ENCODE data around the gene CNTN6. TPM values are rescaled to one million over a fixed set of nuclear protein-coding genes. Genes with fewer than 3 reads are reported as not detected.

Gene CNTN6
- total RNA-seq, 1 donor from 2014 or later = 0.98 TPM

GRCh38 chr3:1197051-1197450 is 104.2 kb downstream of the CNTN6 start:
- H3K27me3 ChIP-seq = no peaks in the 10 kb centered on the region
- DNase-seq (ENCODE audit: extremely low spot score in 2 of 2) = no peak
- intact Hi-C loops (cut with DNase I) = no loop called here
- no peaks in the 10 kb centered on the region for H3K36me3 ChIP-seq
- no peaks in the 10 kb centered on the region for H3K9me3 ChIP-seq
- TF ChIP-seq, protein P1, sequence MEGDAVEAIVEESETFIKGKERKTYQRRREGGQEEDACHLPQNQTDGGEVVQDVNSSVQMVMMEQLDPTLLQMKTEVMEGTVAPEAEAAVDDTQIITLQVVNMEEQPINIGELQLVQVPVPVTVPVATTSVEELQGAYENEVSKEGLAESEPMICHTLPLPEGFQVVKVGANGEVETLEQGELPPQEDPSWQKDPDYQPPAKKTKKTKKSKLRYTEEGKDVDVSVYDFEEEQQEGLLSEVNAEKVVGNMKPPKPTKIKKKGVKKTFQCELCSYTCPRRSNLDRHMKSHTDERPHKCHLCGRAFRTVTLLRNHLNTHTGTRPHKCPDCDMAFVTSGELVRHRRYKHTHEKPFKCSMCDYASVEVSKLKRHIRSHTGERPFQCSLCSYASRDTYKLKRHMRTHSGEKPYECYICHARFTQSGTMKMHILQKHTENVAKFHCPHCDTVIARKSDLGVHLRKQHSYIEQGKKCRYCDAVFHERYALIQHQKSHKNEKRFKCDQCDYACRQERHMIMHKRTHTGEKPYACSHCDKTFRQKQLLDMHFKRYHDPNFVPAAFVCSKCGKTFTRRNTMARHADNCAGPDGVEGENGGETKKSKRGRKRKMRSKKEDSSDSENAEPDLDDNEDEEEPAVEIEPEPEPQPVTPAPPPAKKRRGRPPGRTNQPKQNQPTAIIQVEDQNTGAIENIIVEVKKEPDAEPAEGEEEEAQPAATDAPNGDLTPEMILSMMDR (IDR thresholded peaks at IDR 0.05) = no peak
- TF ChIP-seq POLR2AphosphoS5 (IDR thresholded peaks at IDR 0.05; ENCODE audit: insufficient read depth in 1 of 2, low read depth in 1 of 2) = no peak
- H3K4me1 ChIP-seq = no peaks in the 10 kb centered on the region
- H3K4me3 ChIP-seq = no peak overlapping the region
- H3K27ac ChIP-seq = no peak overlapping the region

- no peaks in the 10 kb centered on the region for H3K4me1 ChIP-seq
These were observed 107.5 kb downstream of the CNTN6 start for GRCh38 chr3:1200371-1200770.

GRCh38 chr3:1207904-1208303 is 115.1 kb downstream of the CNTN6 start:
- Histone ChIP-seq H3K4me1 (no peaks in the 10 kb centered on the region), H3K9me3 (no peaks in the 10 kb centered on the region), H3K27ac (no peak overlapping the region), H3K4me3 (no peak overlapping the region), H3K36me3 (no peaks in the 10 kb centered on the region), H3K27me3 (no peaks in the 10 kb centered on the region)
- DNase-seq (ENCODE audit: extremely low spot score in 2 of 2) = no peak
- TF ChIP-seq POLR2AphosphoS5 (IDR thresholded peaks at IDR 0.05; ENCODE audit: insufficient read depth in 1 of 2, low read depth in 1 of 2) (no peak), POLR2A (IDR thresholded peaks at IDR 0.05) (no peak)
- TF ChIP-seq, protein P1 (IDR thresholded peaks at IDR 0.05) = no peak
- intact Hi-C loops (cut with DNase I) = no loop called here

More at GRCh38 chr3:1200371-1200770, 107.5 kb downstream of the CNTN6 start:
- Histone ChIP-seq H3K27me3 (no peaks in the 10 kb centered on the region), H3K4me3 (no peak overlapping the region), H3K36me3 (no peaks in the 10 kb centered on the region), H3K9me3 (no peaks in the 10 kb centered on the region), H3K27ac (no peak overlapping the region)
- DNase-seq (ENCODE audit: extremely low spot score in 2 of 2) = no peak
- TF ChIP-seq POLR2AphosphoS5 (IDR thresholded peaks at IDR 0.05; ENCODE audit: insufficient read depth in 1 of 2, low read depth in 1 of 2) (no peak), POLR2A (IDR thresholded peaks at IDR 0.05) (no peak)
- TF ChIP-seq, protein P1 (IDR thresholded peaks at IDR 0.05) = no peak
- intact Hi-C loops (cut with DNase I) = no loop called here

DNA sequence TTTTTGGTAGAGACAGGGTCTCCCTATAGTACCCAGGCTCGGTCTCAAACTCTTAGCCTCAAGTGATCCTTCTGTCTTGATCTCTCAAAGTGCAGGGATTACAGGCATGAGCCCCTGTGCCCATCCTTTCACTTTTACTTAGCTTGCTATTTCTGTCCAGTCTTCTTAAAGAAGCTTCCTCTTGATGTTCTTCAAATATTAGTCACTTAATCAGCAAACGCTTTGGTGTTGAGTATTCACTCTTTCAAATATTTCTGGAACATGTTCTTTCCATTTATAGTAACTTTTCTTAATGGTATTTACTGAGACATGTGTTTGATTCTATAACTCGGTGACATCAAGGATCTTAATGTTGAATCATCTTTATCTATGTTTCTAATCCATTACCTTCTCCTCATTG is 122.1 kb downstream of the CNTN6 start:
- Histone ChIP-seq H3K4me3 (no peak overlapping the region), H3K27me3 (no peaks in the 10 kb centered on the region), H3K9me3 (no peaks in the 10 kb centered on the region), H3K27ac (no peak overlapping the region), H3K36me3 (no peaks in the 10 kb centered on the region), H3K4me1 (no peaks in the 10 kb centered on the region)
- DNase-seq (ENCODE audit: extremely low spot score in 2 of 2) = no peak
- intact Hi-C loops (cut with DNase I) = no loop called here
- TF ChIP-seq, protein P1 (IDR thresholded peaks at IDR 0.05) = no peak
- TF ChIP-seq POLR2A (IDR thresholded peaks at IDR 0.05) (no peak), POLR2AphosphoS5 (IDR thresholded peaks at IDR 0.05; ENCODE audit: insufficient read depth in 1 of 2, low read depth in 1 of 2) (no peak)

- intact Hi-C loops (cut with DNase I) = no loop called here
- TF ChIP-seq, protein P1 (IDR thresholded peaks at IDR 0.05) = no peak
- no peak for TF ChIP-seq POLR2AphosphoS5 (IDR thresholded peaks at IDR 0.05; ENCODE audit: insufficient read depth in 1 of 2, low read depth in 1 of 2)
- no peak for TF ChIP-seq POLR2A (IDR thresholded peaks at IDR 0.05)
These were observed 124.0 kb downstream of the CNTN6 start for GRCh38 chr3:1216856-1217255.

More at GRCh38 chr3:1216856-1217255, 124.0 kb downstream of the CNTN6 start:
- H3K36me3 ChIP-seq = no peaks in the 10 kb centered on the region
- H3K27ac ChIP-seq = no peak overlapping the region
- H3K4me3 ChIP-seq = no peak overlapping the region
- no peaks in the 10 kb centered on the region for H3K4me1 ChIP-seq
- DNase-seq (ENCODE audit: extremely low spot score in 2 of 2) = no peak
- no peaks in the 10 kb centered on the region for H3K9me3 ChIP-seq
- no peaks in the 10 kb centered on the region for H3K27me3 ChIP-seq

Measured in vagina (tissue), 2 donors.